Glutamatergic neuron (in vitro differentiated cells): ENCODE data around the gene WDR59. TPM values are rescaled to one million over a fixed set of nuclear protein-coding genes. Genes with fewer than 3 reads are reported as not detected.

Source experiments
- DNase-seq: peaks from one replicate; pipeline ENCODE4 v3.0.0; 2022
- H3K27ac Mint-ChIP-seq: one replicate; pipeline ENCODE4 v1.8.0; 2020; ENCODE audit warnings: mild to moderate bottlenecking, mixed read lengths, inconsistent platforms; ENCODE audit not compliant: unreplicated experiment
- H3K27me3 Mint-ChIP-seq: one replicate; pipeline ENCODE4 v1.8.0; 2020; ENCODE audit warnings: mild to moderate bottlenecking, moderate library complexity, mixed read lengths, inconsistent platforms; ENCODE audit not compliant: unreplicated experiment
- H3K36me3 Mint-ChIP-seq: one replicate; pipeline ENCODE4 v1.8.0; 2020; ENCODE audit warnings: mild to moderate bottlenecking, mixed read lengths, inconsistent platforms; ENCODE audit not compliant: unreplicated experiment
- H3K4me1 Mint-ChIP-seq: one replicate; pipeline ENCODE4 v1.8.0; 2020; ENCODE audit warnings: mild to moderate bottlenecking, low read depth, mixed read lengths, inconsistent platforms; ENCODE audit not compliant: unreplicated experiment
- H3K4me3 Mint-ChIP-seq: one replicate; pipeline ENCODE4 v1.8.0; 2020; ENCODE audit warnings: mild to moderate bottlenecking, mixed read lengths, inconsistent platforms; ENCODE audit not compliant: unreplicated experiment
- H3K9me3 Mint-ChIP-seq: one replicate; pipeline ENCODE4 v1.8.0; 2020; ENCODE audit warnings: mild to moderate bottlenecking, moderate library complexity, mixed read lengths, inconsistent platforms; ENCODE audit not compliant: unreplicated experiment
- CTCF ChIP-seq: fragments of 200-600 bp; sonication (generic); IDR thresholded peaks from one replicate; pipeline ENCODE4 v1.5.0; 2021; ENCODE audit not compliant: partially characterized antibody, unreplicated experiment
- total RNA-seq: library from RNA; stranded (reverse); fragmentation: NEBNext Ultra II Directional; extraction: Animal tissue kit (Norgen Biotek cat#: 25700); gene quantifications from one replicate; pipeline ENCODE4 v1.2.1, GENCODE V29; 2021; ENCODE audit not compliant: unreplicated experiment

Gene WDR59
- total RNA-seq, 1 donor from 2014 or later: 65.9 TPM

DNA sequence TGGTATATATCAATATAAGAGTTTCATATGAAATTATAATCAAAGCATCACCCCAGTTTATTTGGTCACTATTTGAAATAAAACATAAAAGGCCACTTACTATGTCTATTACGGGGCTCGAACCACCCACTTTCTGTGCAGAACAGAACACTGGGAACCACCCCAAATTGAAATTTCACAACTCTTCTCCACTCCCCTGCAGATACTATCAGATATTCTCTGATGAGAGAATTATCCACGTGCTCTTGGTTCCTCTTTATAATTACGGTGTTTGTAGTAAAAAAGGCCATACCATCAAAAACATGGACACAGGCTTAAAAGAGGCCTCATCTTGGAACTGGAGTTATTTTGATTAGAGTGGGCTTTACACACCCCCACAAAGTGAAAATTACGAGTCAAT, 82.8 kb downstream of the WDR59 start:
- H3K4me3 Mint-ChIP-seq: no peak overlapping the region
- TF ChIP-seq CTCF: no peak
- peaks cover 8% of the 10 kb centered on the region for H3K36me3 Mint-ChIP-seq

GRCh38 chr16:74901606-74902005, 83.3 kb downstream of the WDR59 start:
- H3K9me3 Mint-ChIP-seq: no peaks in the 10 kb centered on the region
- H3K36me3 Mint-ChIP-seq: peaks cover 3% of the 10 kb centered on the region
- no peak overlapping the region for H3K4me3 Mint-ChIP-seq
- peaks cover 4% of the 10 kb centered on the region for H3K4me1 Mint-ChIP-seq
- H3K27me3 Mint-ChIP-seq: peaks cover 2% of the 10 kb centered on the region
- DNase-seq: no peak
- H3K27ac Mint-ChIP-seq: no peak overlapping the region
- no peak for TF ChIP-seq CTCF

More for the DNA sequence above, 82.8 kb downstream of the WDR59 start:
- no peak for DNase-seq
- peaks cover 4% of the 10 kb centered on the region for H3K4me1 Mint-ChIP-seq
- no peak overlapping the region for H3K27ac Mint-ChIP-seq
- H3K27me3 Mint-ChIP-seq: no peaks in the 10 kb centered on the region
- no peaks in the 10 kb centered on the region for H3K9me3 Mint-ChIP-seq

DNA sequence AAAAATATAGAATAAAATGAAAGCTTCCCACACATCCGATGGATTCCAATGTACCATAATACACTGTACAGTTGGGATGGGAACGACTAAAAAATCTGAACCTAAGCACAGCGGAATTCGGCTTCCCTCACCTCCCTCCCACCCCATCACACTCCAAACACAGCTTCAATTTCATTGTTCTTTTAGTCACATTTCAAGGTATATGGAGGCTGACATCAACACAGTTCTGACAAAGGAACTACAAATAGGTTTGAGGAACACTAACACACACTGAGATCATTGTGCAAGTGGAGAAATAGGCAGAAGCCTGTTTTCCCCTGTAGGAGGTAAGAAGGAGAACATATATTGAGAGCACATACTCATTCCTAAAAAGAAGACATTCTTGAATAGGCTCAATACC, 85.1 kb downstream of the WDR59 start:
- no peak for DNase-seq
- TF ChIP-seq CTCF: no peak
- Mint-ChIP-seq H3K4me1 (peaks cover 4% of the 10 kb centered on the region), H3K9me3 (no peaks in the 10 kb centered on the region), H3K4me3 (no peak overlapping the region), H3K27ac (no peak overlapping the region), H3K27me3 (peaks cover 2% of the 10 kb centered on the region), H3K36me3 (no peaks in the 10 kb centered on the region)

DNA sequence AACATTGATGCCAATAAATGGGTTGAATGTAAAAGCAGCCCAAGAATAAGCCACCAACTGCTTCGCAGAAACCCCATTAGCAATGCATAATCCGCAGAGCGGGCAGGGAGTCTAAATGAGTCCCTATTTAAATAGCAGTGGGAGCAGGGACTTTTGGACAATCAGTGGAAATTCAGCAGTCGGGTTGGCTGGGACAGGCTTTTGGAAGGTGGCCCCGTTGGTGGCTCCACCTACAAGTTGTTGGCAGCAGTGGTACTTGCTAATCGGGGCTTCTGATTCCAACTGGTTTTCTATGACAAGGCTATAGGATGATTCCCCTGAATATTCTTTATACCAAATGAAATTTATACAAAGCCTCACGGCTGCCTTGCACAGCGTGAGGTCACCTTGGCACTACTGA, 86.3 kb downstream of the WDR59 start:
- no peak for DNase-seq
- TF ChIP-seq CTCF: no peak
- peaks cover 4% of the 10 kb centered on the region for H3K4me1 Mint-ChIP-seq
- no peak overlapping the region for H3K4me3 Mint-ChIP-seq
- H3K9me3 Mint-ChIP-seq: no peaks in the 10 kb centered on the region
- H3K36me3 Mint-ChIP-seq: no peaks in the 10 kb centered on the region
- H3K27ac Mint-ChIP-seq: no peak overlapping the region
- peaks cover 2% of the 10 kb centered on the region for H3K27me3 Mint-ChIP-seq

DNA sequence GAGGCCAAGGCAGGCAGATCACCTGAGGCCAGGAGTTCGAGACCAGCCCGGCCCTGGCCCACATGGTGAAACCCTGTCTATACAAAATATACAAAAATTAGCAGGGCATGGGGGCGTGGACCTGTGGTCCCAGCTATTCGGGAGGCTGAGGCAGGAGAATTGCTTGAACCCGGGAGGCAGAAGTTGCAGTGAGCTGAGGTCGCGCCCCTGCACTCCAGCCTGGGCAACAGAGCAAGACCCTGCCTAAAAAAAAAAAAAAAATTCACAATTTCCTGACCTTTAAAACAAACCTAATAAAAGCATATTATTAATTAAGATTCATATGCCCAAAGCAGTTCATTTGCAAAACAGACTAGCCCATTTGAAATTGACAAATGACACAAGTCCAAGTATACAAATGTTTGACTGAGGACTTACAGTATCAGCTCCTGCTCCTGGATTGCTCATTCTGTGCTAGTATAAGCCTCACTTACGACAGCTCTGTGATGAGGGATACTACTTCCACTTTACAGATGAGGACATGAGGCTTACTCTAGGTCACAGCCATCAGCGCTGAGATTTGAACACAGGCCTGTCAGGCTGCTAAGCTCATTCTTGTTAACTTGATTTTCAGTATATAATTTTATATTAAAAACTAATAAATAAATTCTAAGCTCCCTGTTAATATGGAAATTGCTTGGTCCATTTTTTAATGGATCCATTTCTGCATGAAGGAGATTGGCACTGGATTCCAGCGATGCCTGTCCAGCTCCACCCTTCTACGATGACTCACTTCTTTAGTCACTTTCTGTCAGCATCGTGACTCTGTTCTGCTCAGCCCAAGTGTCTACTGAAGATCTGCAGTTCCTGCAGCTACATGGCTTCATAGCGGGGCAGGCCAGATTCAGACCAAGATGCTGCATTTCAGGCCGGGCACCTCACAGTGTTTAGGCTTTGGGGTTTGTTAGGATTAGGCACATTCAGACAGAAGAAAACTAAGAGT, 88.2 kb downstream of the WDR59 start:
- no peak for DNase-seq
- Mint-ChIP-seq H3K27me3 (peaks cover 2% of the 10 kb centered on the region), H3K9me3 (no peaks in the 10 kb centered on the region), H3K27ac (no peak overlapping the region), H3K4me3 (no peak overlapping the region), H3K36me3 (no peaks in the 10 kb centered on the region), H3K4me1 (peaks cover 4% of the 10 kb centered on the region)
- TF ChIP-seq CTCF: no peak
